Measurements from ENCODE around the gene CDKAL1. TPM values are rescaled to one million over a fixed set of nuclear protein-coding genes. Genes with fewer than 3 reads are reported as not detected.

Gene CDKAL1
- total RNA-seq, 1 experiment from 2014 or later: 13.8 TPM

- Histone ChIP-seq H3K4me1 (ENCODE audit: insufficient read depth, low read length) (peaks cover 11% of the 10 kb centered on the region), H4K20me1 (ENCODE audit: low read length) (no peaks in the 10 kb centered on the region), H3K27me3 (ENCODE audit: low read length) (no peaks in the 10 kb centered on the region), H3K9me2 (replicated peaks; ENCODE audit: low read length) (no peaks in the 10 kb centered on the region), H3K79me2 (ENCODE audit: low read length) (no peaks in the 10 kb centered on the region), H3K36me3 (ENCODE audit: low read depth, low read length) (no peaks in the 10 kb centered on the region), H2AFZ (ENCODE audit: low read length) (no peak overlapping the region), H3K27ac (ENCODE audit: low read length) (no peak overlapping the region), H3K9ac (ENCODE audit: low read length) (no peak overlapping the region), H3F3A (ENCODE audit: low read length, unreplicated experiment) (no peaks in the 10 kb centered on the region), H3K4me2 (ENCODE audit: low read length) (no peak overlapping the region), H3K9me3 (ENCODE audit: low read length) (no peaks in the 10 kb centered on the region), H3K4me3 (ENCODE audit: low read length) (no peak overlapping the region)
- TF ChIP-seq CTCF (conservative IDR thresholded peaks at IDR 0.05; ENCODE audit: low read depth, low read length) (no peak), EZH2 (IDR thresholded peaks at IDR 0.05; ENCODE audit: low read length, unreplicated experiment) (no peak), EZH2phosphoT487 (IDR thresholded peaks at IDR 0.05; ENCODE audit: borderline replicate concordance, low read length) (no peak)
- no peak for ATAC-seq
- intact Hi-C loops (cut with micrococcal nuclease): no loop called here
- ChIA-PET CTCF (no interaction called here), POLR2A (ENCODE audit: unreplicated experiment) (no interaction called here)
- no TSS peak for BruUV-seq (replicated peaks)
- no peak for DNase-seq
These were observed 536.4 kb downstream of the CDKAL1 start for GRCh38 chr6:21070620-21071019.

- TF ChIP-seq EZH2 (IDR thresholded peaks at IDR 0.05; ENCODE audit: low read length, unreplicated experiment) (no peak), EZH2phosphoT487 (IDR thresholded peaks at IDR 0.05; ENCODE audit: borderline replicate concordance, low read length) (no peak), CTCF (conservative IDR thresholded peaks at IDR 0.05; ENCODE audit: low read depth, low read length) (no peak)
- H4K20me1 ChIP-seq (ENCODE audit: low read length): no peaks in the 10 kb centered on the region
- ChIA-PET POLR2A (ENCODE audit: unreplicated experiment) (no interaction called here), CTCF (no interaction called here)
- H3K9me3 ChIP-seq (ENCODE audit: low read length): no peaks in the 10 kb centered on the region
- no peak for DNase-seq
- H3F3A ChIP-seq (ENCODE audit: low read length, unreplicated experiment): no peaks in the 10 kb centered on the region
- intact Hi-C loops (cut with micrococcal nuclease): no loop called here
- ATAC-seq: no peak
- no peaks in the 10 kb centered on the region for H3K27me3 ChIP-seq (ENCODE audit: low read length)
- no peaks in the 10 kb centered on the region for H3K9me2 ChIP-seq (replicated peaks; ENCODE audit: low read length)
- no peaks in the 10 kb centered on the region for H3K79me2 ChIP-seq (ENCODE audit: low read length)
- H3K9ac ChIP-seq (ENCODE audit: low read length): no peak overlapping the region
- no peaks in the 10 kb centered on the region for H3K36me3 ChIP-seq (ENCODE audit: low read depth, low read length)
- no peak overlapping the region for H2AFZ ChIP-seq (ENCODE audit: low read length)
- H3K4me1 ChIP-seq (ENCODE audit: insufficient read depth, low read length): peaks cover 11% of the 10 kb centered on the region
- BruUV-seq (replicated peaks): no TSS peak
- no peak overlapping the region for H3K27ac ChIP-seq (ENCODE audit: low read length)
- no peak overlapping the region for H3K4me2 ChIP-seq (ENCODE audit: low read length)
- no peak overlapping the region for H3K4me3 ChIP-seq (ENCODE audit: low read length)
These were observed 537.7 kb downstream of the CDKAL1 start for GRCh38 chr6:21071780-21072468.

GRCh38 chr6:21073318-21073839 lies 539.1 kb downstream of the CDKAL1 start:
- no peak for TF ChIP-seq EZH2phosphoT487 (IDR thresholded peaks at IDR 0.05; ENCODE audit: borderline replicate concordance, low read length)
- no peak for TF ChIP-seq EZH2 (IDR thresholded peaks at IDR 0.05; ENCODE audit: low read length, unreplicated experiment)
- TF ChIP-seq CTCF (conservative IDR thresholded peaks at IDR 0.05; ENCODE audit: low read depth, low read length): no peak
- Histone ChIP-seq H3K9me3 (ENCODE audit: low read length) (no peaks in the 10 kb centered on the region), H3F3A (ENCODE audit: low read length, unreplicated experiment) (no peaks in the 10 kb centered on the region), H3K79me2 (ENCODE audit: low read length) (no peaks in the 10 kb centered on the region), H3K27me3 (ENCODE audit: low read length) (no peaks in the 10 kb centered on the region), H3K9me2 (replicated peaks; ENCODE audit: low read length) (no peaks in the 10 kb centered on the region), H3K4me1 (ENCODE audit: insufficient read depth, low read length) (no peaks in the 10 kb centered on the region), H3K36me3 (ENCODE audit: low read depth, low read length) (no peaks in the 10 kb centered on the region), H3K9ac (ENCODE audit: low read length) (no peak overlapping the region), H3K4me3 (ENCODE audit: low read length) (no peak overlapping the region), H2AFZ (ENCODE audit: low read length) (no peak overlapping the region), H4K20me1 (ENCODE audit: low read length) (no peaks in the 10 kb centered on the region), H3K27ac (ENCODE audit: low read length) (no peak overlapping the region), H3K4me2 (ENCODE audit: low read length) (no peak overlapping the region)
- BruUV-seq (replicated peaks): no TSS peak
- POLR2A ChIA-PET (ENCODE audit: unreplicated experiment): no interaction called here
- no peak for DNase-seq
- CTCF ChIA-PET: no interaction called here
- intact Hi-C loops (cut with micrococcal nuclease): no loop called here
- ATAC-seq: no peak
